ENCODE measurements around the gene SIN3B.

The SIN3B gene

DNA sequence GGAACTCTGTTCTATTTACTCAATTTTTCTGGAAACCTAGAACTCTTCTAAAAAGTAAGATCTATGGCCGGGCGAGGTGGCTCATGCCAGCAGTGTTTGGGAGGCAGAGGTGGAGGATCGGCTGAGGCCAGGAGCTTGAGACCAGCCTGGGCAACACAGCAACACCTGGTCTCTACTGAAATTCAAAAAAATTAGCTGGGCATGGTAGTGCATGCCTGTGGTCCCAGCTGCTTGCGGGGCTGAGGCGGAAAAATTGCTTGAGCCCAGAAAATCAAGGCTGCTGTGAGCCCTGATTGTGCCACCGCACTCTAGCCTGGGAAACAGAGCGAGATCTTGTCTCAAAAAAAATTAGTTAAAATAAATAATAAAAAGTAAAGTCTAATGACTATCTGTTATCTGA lies 88.2 kb downstream of the SIN3B start:
- no peak for DNase-seq

DNA sequence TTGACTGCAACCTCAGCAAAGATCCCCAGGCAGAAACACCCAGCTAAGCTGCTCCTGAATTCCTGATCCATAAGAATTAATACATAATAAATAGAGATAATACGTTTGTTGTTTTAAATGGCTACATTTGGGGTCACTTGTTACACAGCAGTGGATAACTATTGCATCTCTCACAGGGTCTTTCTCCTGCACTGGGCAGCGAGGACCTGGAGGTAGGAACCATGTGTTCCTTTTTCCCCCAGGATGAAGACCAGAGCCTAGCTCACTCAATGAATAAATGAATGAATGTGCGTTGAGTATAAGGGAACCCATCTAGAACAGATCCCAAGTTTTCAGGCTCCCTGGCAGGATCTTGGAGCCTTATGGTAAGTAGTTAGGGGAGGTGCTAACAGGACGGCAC lies 90.3 kb downstream of the SIN3B start:
- no peak for DNase-seq

DNA sequence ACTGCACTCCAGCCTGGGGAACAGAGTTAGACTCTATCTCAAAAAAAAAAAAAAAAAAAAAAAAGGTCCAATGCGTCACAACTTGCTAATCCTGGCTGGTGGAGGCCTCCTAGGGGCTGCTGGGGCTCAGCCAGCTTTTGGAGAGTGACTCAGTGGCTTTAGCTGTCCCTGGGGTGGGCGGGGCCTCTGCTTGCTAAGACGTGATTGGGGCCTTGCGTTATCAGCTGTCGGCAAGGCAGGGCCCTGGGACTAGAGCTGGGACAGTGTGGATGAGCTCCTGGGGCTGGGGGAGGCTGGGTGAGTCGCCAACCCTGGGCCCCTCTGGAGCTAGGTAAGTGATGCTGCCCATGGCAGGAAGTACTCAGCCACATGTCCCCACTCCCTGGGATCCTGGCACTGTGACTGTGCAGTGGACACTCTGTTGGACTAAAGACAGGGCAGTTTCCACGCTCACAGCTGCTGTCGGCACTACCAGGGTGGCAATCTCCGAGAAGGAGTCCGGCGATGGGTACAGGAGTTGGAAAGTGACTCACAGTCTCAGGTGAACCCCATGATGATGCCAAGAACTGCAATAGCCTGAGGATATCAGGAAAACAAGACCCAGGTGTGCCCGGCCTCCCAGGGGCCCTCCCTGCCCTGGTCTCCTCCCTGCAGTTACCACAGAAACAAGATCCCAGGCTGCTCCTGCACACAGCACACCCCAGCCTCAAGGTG lies 91.8 kb downstream of the SIN3B start:
- no peak for DNase-seq

DNA sequence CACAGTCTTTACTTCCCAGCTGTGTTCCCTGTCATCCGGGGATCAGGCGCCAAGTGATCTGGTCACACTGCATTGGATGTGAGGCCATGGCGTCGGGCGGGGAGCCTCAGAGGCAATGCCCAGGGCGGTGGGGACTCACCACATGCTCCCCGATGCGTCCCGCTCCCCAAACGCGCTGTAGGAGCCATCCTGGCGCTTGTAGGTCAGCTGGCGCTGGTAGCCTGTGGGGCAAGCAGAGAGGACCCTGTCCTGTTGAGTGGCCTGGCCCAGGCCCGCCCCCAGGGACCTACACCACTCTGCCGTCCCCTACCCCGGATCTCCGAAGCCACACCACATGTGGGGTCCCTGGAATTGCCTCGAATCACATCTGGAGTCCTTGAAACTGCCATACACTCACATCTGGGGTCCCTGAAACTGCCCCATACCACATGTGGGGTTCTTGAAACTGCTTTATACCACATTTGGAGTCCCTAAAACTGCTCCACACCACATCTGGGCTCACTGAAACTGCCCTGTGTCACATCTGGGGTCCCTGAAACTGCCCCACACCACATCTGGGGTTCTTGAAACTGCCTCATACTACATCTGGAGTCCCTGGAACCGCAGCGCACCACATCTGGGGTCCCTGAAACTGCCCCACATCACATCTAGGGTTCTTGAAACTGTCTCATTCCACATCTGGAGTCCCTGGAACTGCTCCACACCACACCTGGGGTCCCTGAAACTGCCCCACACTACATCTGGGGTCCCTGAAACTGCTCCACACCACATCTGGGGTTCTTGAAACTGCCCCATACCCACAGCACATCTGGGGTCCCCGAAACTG lies 92.8 kb downstream of the SIN3B start:
- no peak for DNase-seq

DNA sequence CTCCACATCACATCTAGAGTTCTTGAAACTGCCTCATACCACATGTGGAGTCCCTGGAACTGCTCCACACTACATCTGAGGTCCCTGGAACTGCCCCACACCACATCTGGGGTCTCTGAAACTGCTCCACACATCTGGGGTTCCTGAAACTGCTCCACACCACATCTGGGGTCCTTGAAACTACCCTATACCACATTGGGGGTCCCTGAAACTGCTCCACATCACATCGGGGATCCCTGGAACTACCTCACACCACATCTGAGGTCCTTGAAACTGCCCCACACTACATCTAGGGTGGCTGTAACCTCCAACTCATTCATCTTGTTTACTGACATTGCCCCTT lies 93.4 kb downstream of the SIN3B start:
- no peak for DNase-seq

DNA sequence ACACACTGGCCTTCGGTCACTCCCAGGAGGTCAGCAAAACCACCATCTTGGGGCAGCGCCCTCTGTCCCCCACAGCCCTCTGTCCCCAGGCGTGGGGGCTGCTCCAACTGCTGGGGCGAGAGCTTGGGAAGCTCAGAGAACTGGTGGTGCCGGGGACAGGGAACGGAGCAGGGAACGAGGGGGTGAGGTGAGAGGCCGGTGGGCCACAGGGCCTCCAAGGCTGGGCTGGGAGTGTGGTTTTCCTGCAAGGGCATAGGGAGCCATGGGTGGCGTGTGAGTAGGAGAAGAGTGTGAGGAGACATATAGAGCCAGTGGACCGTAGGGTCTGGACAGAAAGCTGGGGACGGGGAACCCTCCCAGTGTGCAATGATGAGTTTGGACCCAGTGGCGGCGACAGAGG lies 93.8 kb downstream of the SIN3B start:
- no peak for DNase-seq

DNA sequence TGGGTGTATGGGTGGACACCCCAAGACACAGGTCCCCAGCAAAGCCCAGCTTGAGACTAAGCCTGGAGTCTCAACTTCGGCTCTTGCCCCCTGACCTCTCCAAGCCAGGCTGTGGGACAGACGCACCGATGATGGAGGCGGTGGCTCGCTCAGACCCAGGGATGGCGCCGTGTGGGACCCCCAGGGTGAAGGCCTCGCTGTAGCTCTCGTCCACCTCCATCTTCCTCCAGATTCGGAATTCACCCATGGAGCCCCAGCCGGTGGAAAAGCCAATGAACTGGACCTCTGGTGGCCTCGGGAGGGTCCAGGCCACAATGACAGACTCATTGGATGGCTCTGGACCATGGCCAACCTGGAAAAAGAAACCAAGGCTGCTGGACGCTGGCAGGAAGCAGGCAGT lies 98.7 kb downstream of the SIN3B start:
- no peak for DNase-seq

DNA sequence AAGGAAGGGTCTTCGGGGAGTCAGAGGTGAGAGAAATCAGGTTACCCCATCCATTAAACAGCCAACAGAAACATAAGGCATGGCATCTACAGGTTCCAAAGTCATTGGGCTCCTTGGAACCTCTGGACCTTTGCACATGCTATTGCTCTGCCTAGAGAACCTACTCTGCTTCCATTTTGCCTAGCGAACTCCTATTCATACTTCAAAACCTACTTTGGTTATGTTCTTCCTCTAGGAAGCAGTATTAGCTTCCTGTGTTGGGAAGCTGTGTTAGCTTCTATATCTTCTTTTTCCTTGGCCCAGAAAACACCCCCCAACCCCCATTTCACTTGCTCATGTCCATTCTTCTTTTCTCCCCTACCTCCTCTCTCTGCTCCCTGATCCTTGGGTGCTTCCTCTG lies 99.2 kb downstream of the SIN3B start:
- no peak for DNase-seq

DNA sequence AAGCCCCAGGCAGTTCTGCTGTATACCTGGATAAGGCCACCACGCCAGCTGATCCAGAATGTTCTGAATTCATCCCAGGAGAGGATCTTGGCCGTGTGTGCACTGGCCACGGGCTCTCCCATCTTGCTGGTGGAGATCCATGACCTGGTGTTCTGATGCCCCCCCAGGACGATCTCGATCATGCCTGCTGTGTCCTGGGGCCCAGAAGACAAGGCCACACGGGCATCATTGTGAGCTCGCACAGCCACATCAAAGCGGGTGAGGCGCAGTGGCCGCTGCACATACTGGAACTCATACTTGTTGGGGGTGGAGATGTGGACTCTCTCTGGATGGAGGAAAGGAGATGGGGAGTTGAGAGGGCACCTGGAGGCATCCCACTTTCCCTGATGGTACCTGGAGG lies 99.7 kb downstream of the SIN3B start:
- no peak for DNase-seq

All from AML-193 (cell line).